Measurements from ENCODE around the gene TTC8.

The TTC8 gene

GRCh38 chr14:88901991-88902390 is 77.5 kb downstream of the TTC8 start:
- no peaks in the 10 kb centered on the region for H3K36me3 Mint-ChIP-seq (ENCODE audit: low read depth)
- no peak for TF ChIP-seq CTCF (IDR thresholded peaks at IDR 0.05; ENCODE audit: unreplicated experiment in 3 of 3)
- peaks cover 9% of the 10 kb centered on the region for H3K27me3 Mint-ChIP-seq (ENCODE audit: low read depth)
- no peak overlapping the region for H3K27ac Mint-ChIP-seq
- H3K9me3 Mint-ChIP-seq, result peaks cover 8% of the 10 kb centered on the region
- no peaks in the 10 kb centered on the region for H3K4me1 Mint-ChIP-seq
- no peak overlapping the region for H3K4me3 Mint-ChIP-seq

- no peaks in the 10 kb centered on the region for H3K4me1 Mint-ChIP-seq
- H3K36me3 Mint-ChIP-seq (ENCODE audit: low read depth), result no peaks in the 10 kb centered on the region
- peaks cover 6% of the 10 kb centered on the region for H3K27me3 Mint-ChIP-seq (ENCODE audit: low read depth)
- TF ChIP-seq CTCF (IDR thresholded peaks at IDR 0.05; ENCODE audit: unreplicated experiment in 3 of 3), result no peak
- H3K27ac Mint-ChIP-seq, result no peak overlapping the region
- H3K4me3 Mint-ChIP-seq, result no peak overlapping the region
- peaks cover 8% of the 10 kb centered on the region for H3K9me3 Mint-ChIP-seq
These were observed 78.4 kb downstream of the TTC8 start for GRCh38 chr14:88902850-88903249.

- Mint-ChIP-seq H3K9me3 (peaks cover 12% of the 10 kb centered on the region), H3K4me3 (no peak overlapping the region), H3K27me3 (ENCODE audit: low read depth) (peaks cover 11% of the 10 kb centered on the region), H3K36me3 (ENCODE audit: low read depth) (no peaks in the 10 kb centered on the region), H3K4me1 (no peaks in the 10 kb centered on the region), H3K27ac (no peak overlapping the region)
- no peak for TF ChIP-seq CTCF (IDR thresholded peaks at IDR 0.05; ENCODE audit: unreplicated experiment in 3 of 3)
These were observed 79.8 kb downstream of the TTC8 start for GRCh38 chr14:88904206-88904647.

- no peak overlapping the region for H3K4me3 Mint-ChIP-seq
- no peaks in the 10 kb centered on the region for H3K36me3 Mint-ChIP-seq (ENCODE audit: low read depth)
- H3K4me1 Mint-ChIP-seq, result no peaks in the 10 kb centered on the region
- TF ChIP-seq CTCF (IDR thresholded peaks at IDR 0.05; ENCODE audit: unreplicated experiment in 3 of 3), result no peak
- H3K9me3 Mint-ChIP-seq, result peaks cover 12% of the 10 kb centered on the region
- H3K27me3 Mint-ChIP-seq (ENCODE audit: low read depth), result peaks cover 11% of the 10 kb centered on the region
- no peak overlapping the region for H3K27ac Mint-ChIP-seq
These were observed 80.4 kb downstream of the TTC8 start for GRCh38 chr14:88904864-88905263.

- Mint-ChIP-seq H3K36me3 (ENCODE audit: low read depth) (no peaks in the 10 kb centered on the region), H3K27ac (no peak overlapping the region), H3K4me3 (no peak overlapping the region), H3K27me3 (ENCODE audit: low read depth) (peaks cover 5% of the 10 kb centered on the region), H3K4me1 (no peaks in the 10 kb centered on the region), H3K9me3 (peaks cover 12% of the 10 kb centered on the region)
- TF ChIP-seq CTCF (IDR thresholded peaks at IDR 0.05; ENCODE audit: unreplicated experiment in 3 of 3), result no peak
These were observed 83.8 kb downstream of the TTC8 start for GRCh38 chr14:88908216-88908615.

GRCh38 chr14:88910386-88910785 is 85.9 kb downstream of the TTC8 start:
- no peak for TF ChIP-seq CTCF (IDR thresholded peaks at IDR 0.05; ENCODE audit: unreplicated experiment in 3 of 3)
- Mint-ChIP-seq H3K4me1 (no peaks in the 10 kb centered on the region), H3K27me3 (ENCODE audit: low read depth) (peaks cover 8% of the 10 kb centered on the region), H3K9me3 (peaks cover 12% of the 10 kb centered on the region), H3K36me3 (ENCODE audit: low read depth) (no peaks in the 10 kb centered on the region), H3K4me3 (no peak overlapping the region), H3K27ac (no peak overlapping the region)

All from nephron (organoid).